Medulla oblongata (tissue), 1 donor: ENCODE data around the gene PPL.
"Not testable (repeated sequence)": the region's sequence is repeated elsewhere in the genome, so short reads cannot be mapped to it uniquely, and the experiment has no call there.

Experiments
- DNase-seq: peaks from one replicate; pipeline ENCODE4 v3.0.0-alpha.2; 2015; ENCODE audit errors: extremely low spot score

PPL gene

GRCh38 chr16:4908854-4909401, 28.0 kb downstream of the PPL start:
- no peak for DNase-seq

GRCh38 chr16:4904942-4905615, 31.9 kb downstream of the PPL start:
- DNase-seq: no peak

- DNase-seq: no peak
Observed at GRCh38 chr16:4904108-4904941, 32.6 kb downstream of the PPL start.

- no peak for DNase-seq
Observed at GRCh38 chr16:4902038-4902437, 34.9 kb downstream of the PPL start.

GRCh38 chr16:4900750-4901149, 36.2 kb downstream of the PPL start:
- no peak for DNase-seq

- DNase-seq: no peak
Observed at GRCh38 chr16:4900036-4900435, 36.9 kb downstream of the PPL start.

GRCh38 chr16:4899474-4899846, 37.5 kb downstream of the PPL start:
- DNase-seq: no peak

- no peak for DNase-seq
Observed at GRCh38 chr16:4898811-4899473, 38.0 kb downstream of the PPL start.

- no peak for DNase-seq
Observed at GRCh38 chr16:4897328-4897727, 39.6 kb downstream of the PPL start.

GRCh38 chr16:4896761-4897160, 40.2 kb downstream of the PPL start:
- not testable (repeated sequence) for DNase-seq

GRCh38 chr16:4895366-4895765, 41.6 kb downstream of the PPL start:
- DNase-seq: no peak

- DNase-seq: no peak
Observed at GRCh38 chr16:4894276-4895150, 42.4 kb downstream of the PPL start.

- DNase-seq: no peak
Observed at GRCh38 chr16:4893103-4893862, 43.7 kb downstream of the PPL start.

GRCh38 chr16:4892361-4893102, 44.4 kb downstream of the PPL start:
- no peak for DNase-seq

GRCh38 chr16:4891886-4892216, 45.1 kb downstream of the PPL start:
- DNase-seq: no peak

- DNase-seq: no peak
Observed at GRCh38 chr16:4891097-4891885, 45.7 kb downstream of the PPL start.

GRCh38 chr16:4890686-4891085, 46.3 kb downstream of the PPL start:
- DNase-seq: no peak

GRCh38 chr16:4890026-4890425, 46.9 kb downstream of the PPL start:
- no peak for DNase-seq

GRCh38 chr16:4888428-4889135, 48.4 kb downstream of the PPL start:
- no peak for DNase-seq
